Type B pancreatic cell (in vitro differentiated cells): ENCODE data around the gene USP24. TPM values are rescaled to one million over a fixed set of nuclear protein-coding genes. Genes with fewer than 3 reads are reported as not detected.
A peak's percentile ranks its signal among the peaks of the same experiment; 100 is the strongest.
"Not testable (repeated sequence)": the region's sequence is repeated elsewhere in the genome, so short reads cannot be mapped to it uniquely, and the experiment has no call there.

Experiments
- DNase-seq: peaks from one replicate; pipeline ENCODE4 v3.0.0; 2021; ENCODE audit warnings: mixed read lengths; ENCODE audit not compliant: unreplicated experiment; ENCODE audit errors: extremely low spot score
- H3K27ac Mint-ChIP-seq: 2 replicates; pipeline ENCODE4 v1.8.0; 2021; ENCODE audit warnings: mild to moderate bottlenecking, mixed read lengths
- H3K27me3 Mint-ChIP-seq: 2 replicates; pipeline ENCODE4 v1.8.0; 2021; ENCODE audit warnings: mixed read lengths
- H3K36me3 Mint-ChIP-seq: 2 replicates; pipeline ENCODE4 v1.8.0; 2021; ENCODE audit warnings: mixed read lengths
- H3K4me1 Mint-ChIP-seq: one replicate; pipeline ENCODE4 v1.8.0; 2021; ENCODE audit warnings: mixed read lengths; ENCODE audit not compliant: unreplicated experiment
- H3K4me3 Mint-ChIP-seq: 2 replicates; pipeline ENCODE4 v1.8.0; 2021; ENCODE audit warnings: mild to moderate bottlenecking, mixed read lengths
- H3K9me3 Mint-ChIP-seq: 2 replicates; pipeline ENCODE4 v1.8.0; 2021; ENCODE audit warnings: mixed read lengths
- CTCF ChIP-seq: fragments of 200-600 bp; sonication (generic); conservative IDR thresholded peaks from 2 replicates; pipeline ENCODE4 v1.5.0; 2021; ENCODE audit warnings: antibody characterized with exemption, mild to moderate bottlenecking
- microRNA-seq: library from miRNA; unstranded; fragments of <30 nt; microRNA quantifications from one replicate; pipeline ENCODE4, GENCODE V29; 2020
- total RNA-seq: library from RNA; stranded (reverse); gene quantifications from 2 replicates; pipeline ENCODE4 v1.2.1, GENCODE V29; 2021; ENCODE audit warnings: low replicate concordance

Gene USP24
- total RNA-seq, 1 donor from 2014 or later, result 44.5 TPM

- no peak for TF ChIP-seq CTCF
- H3K36me3 Mint-ChIP-seq, result no peaks in the 10 kb centered on the region
- peaks cover 48% of the 10 kb centered on the region for H3K27me3 Mint-ChIP-seq
- peaks cover 36% of the 10 kb centered on the region for H3K4me1 Mint-ChIP-seq
- H3K9me3 Mint-ChIP-seq, result no peaks in the 10 kb centered on the region
- no peak overlapping the region for H3K27ac Mint-ChIP-seq
- no peak overlapping the region for H3K4me3 Mint-ChIP-seq
- DNase-seq, result no peak
These were observed 180.6 kb downstream of the USP24 start for GRCh38 chr1:55034476-55035133.

- Mint-ChIP-seq H3K36me3 (no peaks in the 10 kb centered on the region), H3K27ac (no peak overlapping the region), H3K4me1 (peaks cover 27% of the 10 kb centered on the region), H3K4me3 (no peak overlapping the region), H3K9me3 (no peaks in the 10 kb centered on the region), H3K27me3 (peaks cover 35% of the 10 kb centered on the region)
- TF ChIP-seq CTCF, result no peak
- no peak for DNase-seq
These were observed 181.9 kb downstream of the USP24 start for GRCh38 chr1:55033265-55033614.

- peaks cover 23% of the 10 kb centered on the region for H3K27me3 Mint-ChIP-seq
- not testable (repeated sequence) for H3K9me3 Mint-ChIP-seq, H3K4me3 Mint-ChIP-seq, DNase-seq, H3K36me3 Mint-ChIP-seq, H3K27ac Mint-ChIP-seq
- H3K4me1 Mint-ChIP-seq, result peaks cover 34% of the 10 kb centered on the region
These were observed 184.1 kb downstream of the USP24 start for GRCh38 chr1:55031098-55031497.

- H3K4me1 Mint-ChIP-seq, DNase-seq, H3K9me3 Mint-ChIP-seq, H3K4me3 Mint-ChIP-seq, H3K36me3 Mint-ChIP-seq: not testable (repeated sequence)
- Mint-ChIP-seq H3K27ac (peak overlapping the region; percentile 47), H3K27me3 (peaks cover 15% of the 10 kb centered on the region)
These were observed 188.5 kb downstream of the USP24 start for GRCh38 chr1:55026682-55027081.

GRCh38 chr1:55024163-55024562 lies 191.0 kb downstream of the USP24 start:
- not testable (repeated sequence) for H3K4me1 Mint-ChIP-seq, H3K4me3 Mint-ChIP-seq, DNase-seq, H3K27ac Mint-ChIP-seq, H3K9me3 Mint-ChIP-seq, H3K36me3 Mint-ChIP-seq
- peaks cover 12% of the 10 kb centered on the region for H3K27me3 Mint-ChIP-seq

- H3K4me3 Mint-ChIP-seq, result no peak overlapping the region
- peak; percentile 89 for DNase-seq
- peak overlapping the region; percentile 2 for H3K27ac Mint-ChIP-seq
- peak; percentile 96 for TF ChIP-seq CTCF
- H3K27me3 Mint-ChIP-seq, result peaks cover 13% of the 10 kb centered on the region
- peaks cover 7% of the 10 kb centered on the region for H3K4me1 Mint-ChIP-seq
- H3K36me3 Mint-ChIP-seq, result no peaks in the 10 kb centered on the region
- H3K9me3 Mint-ChIP-seq, result no peaks in the 10 kb centered on the region
These were observed 193.1 kb downstream of the USP24 start for GRCh38 chr1:55021942-55022546.

- DNase-seq, result no peak
- no peak overlapping the region for H3K27ac Mint-ChIP-seq
- no peaks in the 10 kb centered on the region for H3K4me1 Mint-ChIP-seq
- H3K9me3 Mint-ChIP-seq, result no peaks in the 10 kb centered on the region
- H3K36me3 Mint-ChIP-seq, result no peaks in the 10 kb centered on the region
- H3K27me3 Mint-ChIP-seq, result peaks cover 23% of the 10 kb centered on the region
- no peak for TF ChIP-seq CTCF
- H3K4me3 Mint-ChIP-seq, result no peak overlapping the region
These were observed 196.8 kb downstream of the USP24 start for GRCh38 chr1:55018395-55018794.

Small RNA genes within 50 kb of the gene (microRNA-seq; reads per million reads assigned to microRNA genes)
- 1.4 reads per million for gene MIR4422

Other genes starting within 250 kb of the USP24 start
- gene TMEM61, start 234.7 kb downstream of the USP24 start, total RNA-seq, result 2.9 and 3.8 TPM in 2 replicates
- gene BSND, start 216.4 kb downstream of the USP24 start, total RNA-seq, result 0.05 TPM in 1 of 2 replicates, not detected in the other
- 9.5 and 15.3 TPM in 2 replicates for gene PCSK9, start 175.8 kb downstream of the USP24 start, total RNA-seq